Ramos (cell line): Measurements from ENCODE around the gene CD9.

ENCODE experiments used
- in situ Hi-C: fragments of 300-500 bp; cut with MboI; formaldehyde crosslinking; loops from one replicate; pipeline ENCODE4 v1.14.3; 2022; ENCODE audit warnings: low sequenced_read_pairs; ENCODE audit not compliant: unreplicated experiment

CD9 gene

DNA sequence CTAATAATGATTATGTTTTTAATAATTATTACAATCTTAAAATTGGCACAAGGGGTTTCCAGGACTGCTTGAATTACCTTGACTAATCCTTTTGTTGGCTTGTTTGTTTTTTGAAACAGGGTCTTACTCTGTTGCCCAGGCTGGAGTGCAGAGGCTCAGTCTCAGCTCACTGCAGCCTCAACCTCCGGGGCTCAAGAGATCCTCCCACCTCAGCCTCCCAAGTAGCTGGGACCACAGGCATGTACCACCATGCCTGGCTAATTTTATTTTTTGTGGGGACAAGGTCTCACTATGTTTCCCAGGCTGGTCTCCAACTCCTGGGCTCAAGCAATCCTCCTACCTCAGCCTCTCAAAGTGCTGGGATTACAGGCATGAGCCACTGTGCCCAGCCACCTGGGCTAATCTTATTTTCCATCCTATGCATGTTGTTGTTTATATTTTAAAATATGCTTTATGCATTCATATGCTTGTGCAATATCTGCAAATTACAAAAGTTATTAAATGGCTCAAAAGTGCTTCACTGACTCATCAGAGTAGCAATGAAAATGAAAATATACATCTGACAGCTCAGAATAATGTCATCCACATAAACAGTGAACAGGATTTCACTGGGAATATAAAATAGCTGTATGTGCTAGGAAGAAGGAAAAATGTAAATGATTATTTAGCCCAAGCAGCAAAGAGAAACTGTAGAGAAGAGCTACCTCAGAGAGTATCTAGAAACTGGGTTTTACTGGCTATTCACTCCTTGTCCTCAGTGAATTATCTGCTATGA lies 85.5 kb downstream of the CD9 start:
- in situ Hi-C loops = loop anchor here (5.0 kb wide), 1 partner anchor 223 kb away; no protein-coding TSS in a partner anchor
